ENCODE data around the gene FAM43B. TPM values are rescaled to one million over a fixed set of nuclear protein-coding genes. Genes with fewer than 3 reads are reported as not detected.
A peak's percentile ranks its signal among the peaks of the same experiment; 100 is the strongest.

The FAM43B gene
- total RNA-seq, 1 donor from 2014 or later: 0.08 TPM

DNA sequence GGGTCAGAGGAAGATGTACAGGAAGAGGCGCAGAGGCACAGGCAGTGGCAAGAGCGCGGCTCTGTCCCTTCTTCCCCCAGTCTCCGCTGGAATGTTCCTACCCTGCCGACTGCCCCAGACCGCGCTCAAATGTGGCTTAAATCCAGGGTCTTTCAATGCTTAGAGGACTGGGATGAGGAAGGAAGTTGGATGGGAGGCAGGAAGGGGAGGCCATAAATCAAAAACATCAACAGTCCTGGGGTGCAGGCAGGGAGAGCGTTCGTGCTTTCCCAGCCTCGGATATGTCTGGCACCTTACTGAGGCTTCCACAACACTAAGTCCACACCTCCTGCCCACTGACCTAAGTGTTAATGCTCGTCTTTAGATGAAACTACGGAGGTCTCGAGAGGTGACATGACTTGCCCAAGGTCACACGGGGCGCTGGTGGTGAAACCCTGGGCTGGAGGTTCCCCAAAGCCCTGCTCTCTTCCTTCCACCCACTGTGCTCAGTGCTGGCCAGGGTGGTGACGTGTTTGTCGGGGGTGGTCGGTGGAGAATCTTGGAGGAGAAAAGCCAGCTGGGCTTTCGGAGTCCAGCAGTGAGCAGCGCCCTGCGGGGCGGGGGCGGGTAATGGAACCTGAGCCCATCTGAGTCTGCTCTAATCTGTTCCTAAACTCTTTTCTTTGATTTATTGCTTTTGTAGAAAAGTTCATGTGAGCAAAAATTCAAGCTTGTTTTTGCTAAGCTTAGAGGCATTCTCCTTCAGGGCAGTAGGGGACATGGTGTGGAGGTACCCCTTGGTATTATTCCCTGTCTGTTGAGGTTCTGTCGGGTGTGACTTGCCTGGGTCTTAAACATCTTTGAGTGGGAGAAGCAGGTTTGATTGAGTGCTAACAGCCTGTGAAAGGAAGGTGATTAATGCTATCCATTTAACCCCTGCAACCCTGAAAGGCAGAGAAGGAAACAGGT, 37.2 kb downstream of the FAM43B start:
- DNase-seq (ENCODE audit: low read depth): no peak

DNA sequence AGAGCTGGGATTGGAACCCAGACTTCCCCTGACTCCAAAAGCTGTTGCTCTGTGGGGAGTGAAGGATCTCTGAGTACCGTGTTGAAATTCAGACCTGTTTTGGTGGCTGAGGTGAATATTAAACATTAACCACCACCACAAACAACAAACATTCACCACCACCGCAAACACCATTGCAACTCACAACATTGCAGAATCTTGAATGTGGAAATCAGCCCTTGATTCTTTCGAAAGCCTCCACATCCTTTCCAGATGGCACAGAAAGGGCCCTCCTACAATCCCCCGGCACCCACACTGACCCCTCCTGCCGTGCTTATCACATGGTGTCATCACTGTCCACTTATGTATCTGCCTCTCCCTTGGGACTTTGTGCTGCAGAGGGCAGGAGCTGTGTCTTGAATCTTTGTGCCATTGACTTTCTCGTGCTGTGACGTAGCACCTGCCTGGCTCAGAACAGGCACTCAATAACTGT, 38.0 kb downstream of the FAM43B start:
- no peak for DNase-seq (ENCODE audit: low read depth)

DNA sequence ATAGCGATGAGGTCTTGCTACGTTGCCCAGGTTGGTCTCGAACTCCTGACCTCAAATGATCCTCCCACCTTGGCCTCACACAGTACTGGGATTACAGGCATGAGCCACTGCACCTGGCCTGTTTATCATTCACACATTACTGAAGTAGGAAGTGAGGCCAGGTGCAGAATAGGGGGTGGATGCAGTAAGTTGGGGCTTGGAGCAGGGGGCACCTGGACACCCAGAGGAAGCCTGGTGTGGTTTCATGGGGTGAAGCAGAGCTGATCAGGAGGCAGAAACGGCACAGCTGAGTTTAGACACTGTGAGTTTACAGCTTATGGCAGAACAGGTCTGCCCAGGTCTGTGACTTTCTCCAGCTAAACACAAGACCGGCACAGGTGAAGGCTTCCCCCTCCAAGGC, 41.4 kb downstream of the FAM43B start:
- DNase-seq (ENCODE audit: low read depth): no peak

DNA sequence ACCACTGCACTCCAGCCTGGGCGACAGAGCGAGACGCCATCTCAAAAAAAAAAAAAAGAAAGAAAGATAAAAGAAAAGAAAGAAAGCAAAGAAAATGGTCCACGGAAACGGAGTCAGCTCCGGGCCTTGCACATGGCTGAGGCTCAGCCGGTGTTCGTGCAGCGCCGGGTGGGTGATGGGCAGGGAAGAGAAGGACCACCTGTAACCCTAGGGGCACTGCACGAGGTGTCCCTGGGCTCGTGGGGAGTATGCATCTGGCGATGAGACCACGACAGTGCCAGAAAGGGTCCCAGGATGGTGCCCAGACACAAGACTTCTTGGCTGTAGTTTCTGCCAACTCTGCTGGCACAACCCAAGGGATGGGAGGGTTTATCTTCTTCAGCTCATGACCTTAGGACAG, 42.4 kb downstream of the FAM43B start:
- DNase-seq (ENCODE audit: low read depth): no peak

DNA sequence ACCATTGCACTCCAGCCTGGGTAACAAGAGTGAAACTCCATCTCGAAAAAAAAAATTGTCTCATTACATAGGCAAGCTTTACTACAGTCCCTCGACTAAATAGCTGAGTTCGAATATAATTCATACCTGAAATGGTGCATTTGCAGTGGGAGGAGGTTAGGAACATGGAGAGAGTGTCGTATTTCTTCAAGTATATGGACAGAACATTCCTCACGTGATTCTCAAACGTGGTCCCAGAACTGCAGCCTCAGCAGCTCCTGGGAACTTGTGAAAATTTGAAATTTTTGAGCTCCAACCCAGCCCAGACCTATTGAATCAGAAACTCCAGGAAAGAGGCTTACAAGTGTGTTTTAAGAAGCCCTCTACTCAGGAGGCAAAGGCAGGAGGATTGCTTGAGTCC, 43.7 kb downstream of the FAM43B start:
- no peak for DNase-seq (ENCODE audit: low read depth)

DNA sequence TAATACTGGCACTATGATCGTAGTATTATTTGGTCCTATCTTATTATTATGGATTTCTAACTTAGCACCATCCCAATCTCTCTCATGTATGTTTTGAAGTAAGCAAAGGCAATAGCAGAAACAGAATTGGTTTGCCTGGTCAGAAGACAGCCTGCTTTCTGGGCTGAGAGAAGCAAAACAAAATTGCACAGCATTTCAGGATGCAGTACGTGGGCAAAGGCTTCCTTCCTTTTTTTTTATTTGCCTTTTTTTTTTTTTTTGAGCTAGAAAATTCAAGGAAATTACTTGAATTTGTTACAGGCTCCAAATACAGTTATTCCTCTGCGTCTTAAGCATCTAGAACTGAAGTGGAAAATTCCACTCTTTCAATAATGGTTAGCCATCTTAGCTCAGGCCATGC, 45.3 kb downstream of the FAM43B start:
- DNase-seq (ENCODE audit: low read depth): no peak

DNA sequence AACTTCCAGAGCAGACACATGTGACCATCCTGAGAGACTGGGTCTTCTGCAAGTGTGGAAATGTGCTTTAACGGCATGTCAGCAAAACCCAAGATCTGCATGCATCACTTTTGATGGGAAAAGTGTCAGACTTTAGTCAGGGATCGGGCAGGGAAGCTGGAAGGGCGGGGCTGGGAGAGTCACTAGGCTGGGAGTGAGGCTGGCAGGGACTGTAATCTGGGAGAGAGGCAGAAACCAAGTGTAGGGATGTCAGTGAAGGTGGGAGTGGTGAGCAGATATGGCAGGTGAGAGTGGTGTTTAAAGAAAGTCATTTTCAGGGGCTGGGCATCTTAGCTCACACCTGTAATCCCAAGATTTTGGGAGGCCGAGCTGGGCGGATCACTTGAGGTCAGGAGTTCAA, 47.8 kb downstream of the FAM43B start:
- no peak for DNase-seq (ENCODE audit: low read depth)

DNA sequence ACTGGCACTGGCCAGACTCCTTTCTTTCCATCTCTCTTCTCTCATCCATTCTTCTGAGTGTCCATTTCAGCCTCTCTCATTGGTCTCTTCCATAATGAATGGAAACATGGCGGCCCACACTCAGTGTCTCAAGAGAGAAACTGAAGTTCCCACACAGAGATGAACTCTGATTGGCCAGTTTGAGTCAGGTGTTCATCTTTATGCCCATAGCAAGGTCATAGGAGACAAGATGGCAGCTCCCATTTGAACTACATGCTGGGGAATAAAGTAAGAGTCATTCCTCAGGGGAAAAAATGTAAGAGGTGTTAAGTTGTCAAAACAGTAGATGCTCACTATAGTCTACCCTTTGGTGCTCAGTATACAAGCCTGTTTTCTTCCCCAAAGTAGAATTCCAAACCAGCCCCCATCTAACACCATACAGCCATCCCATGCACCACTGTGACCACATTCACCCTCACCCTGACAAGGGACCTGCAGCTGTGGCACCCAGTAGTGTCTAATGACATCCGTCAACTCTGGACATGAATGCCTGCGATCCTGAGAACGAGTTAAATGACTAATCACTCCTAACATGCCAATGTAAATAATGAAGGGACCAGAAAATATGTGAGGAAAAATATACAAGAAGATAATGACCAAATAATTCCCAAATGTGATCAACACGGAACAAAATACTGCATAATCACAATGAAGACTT, 48.9 kb downstream of the FAM43B start:
- DNase-seq (ENCODE audit: low read depth): no peak

DNA sequence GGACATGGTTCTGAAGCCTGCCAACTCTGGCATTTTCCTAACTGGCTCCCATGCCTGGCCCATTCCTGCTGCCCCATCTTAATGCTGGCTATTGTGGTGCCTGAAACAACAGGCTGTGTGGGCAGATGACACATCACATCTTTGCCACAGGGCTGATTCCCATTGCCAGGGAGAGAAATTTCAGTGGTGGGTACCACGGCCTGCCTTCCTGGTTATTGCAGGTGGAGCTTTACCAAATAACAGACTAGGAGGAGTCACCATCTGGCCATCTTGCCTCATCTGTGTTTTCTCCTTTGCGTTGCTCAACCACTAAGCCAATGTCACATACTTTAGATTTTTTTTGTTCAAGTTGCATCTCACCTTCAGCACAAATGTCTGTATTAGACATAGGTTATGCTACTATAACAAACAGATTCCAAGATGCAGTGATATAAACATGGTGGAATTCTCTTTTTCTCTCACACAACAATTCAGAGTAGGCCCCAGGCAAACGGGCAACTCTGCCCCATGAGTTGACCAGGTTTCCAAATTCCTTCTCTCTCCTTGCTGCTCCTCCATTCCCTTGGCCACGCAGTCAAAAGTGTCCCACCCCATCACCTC, 50.6 kb downstream of the FAM43B start:
- DNase-seq (ENCODE audit: low read depth): peak; percentile 51

DNA sequence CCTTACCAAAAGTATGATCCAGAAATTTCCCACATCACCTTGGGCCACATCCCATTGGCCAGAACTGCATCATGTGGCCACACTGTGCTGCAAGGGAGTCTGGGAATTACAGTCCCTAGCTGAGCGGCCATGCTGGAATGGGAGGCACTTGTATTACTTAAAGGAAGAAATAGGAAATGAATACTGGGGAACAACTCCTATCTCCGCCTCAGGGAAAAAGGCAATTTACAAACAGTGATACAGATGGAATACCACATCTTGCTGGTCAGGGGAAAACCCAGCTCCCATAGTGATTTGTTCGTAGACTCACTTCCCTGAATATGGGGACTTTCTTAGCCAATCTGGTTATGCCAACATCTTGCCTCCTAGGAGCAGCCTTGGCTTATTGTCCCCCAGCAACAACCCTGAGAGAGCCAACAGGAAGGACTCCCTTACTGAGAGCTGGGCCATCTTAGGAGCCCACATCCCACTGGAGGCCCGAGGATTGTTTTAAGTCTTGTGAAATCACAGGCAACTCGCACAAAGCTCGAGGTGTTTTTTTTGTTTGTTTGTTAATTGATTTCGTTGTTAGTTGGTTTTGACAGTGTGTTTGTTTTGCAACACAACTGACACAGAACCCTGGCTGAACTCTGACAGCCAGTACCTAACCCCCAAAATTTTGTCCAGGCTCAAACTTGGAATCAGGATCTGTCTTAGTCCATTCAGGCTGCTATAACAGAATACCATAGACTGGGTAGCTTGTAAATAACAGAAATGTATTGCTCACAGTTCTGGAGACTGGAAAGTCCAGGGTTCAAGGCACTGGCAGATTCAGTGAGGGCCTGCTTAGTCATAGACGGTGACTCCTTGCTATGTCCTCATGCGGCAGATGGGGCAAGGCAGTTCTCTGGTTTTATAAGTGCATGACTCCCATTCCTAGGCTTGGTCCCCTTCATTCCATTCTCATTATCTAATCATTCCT, 51.4 kb downstream of the FAM43B start:
- DNase-seq (ENCODE audit: low read depth): peak; percentile 66

Other genes starting within 250 kb of the FAM43B start
- gene CAMK2N1, start 66.4 kb upstream of the FAM43B start, total RNA-seq: 8.4 and 11.4 TPM in 2 replicates
- gene MUL1, start 44.4 kb upstream of the FAM43B start, total RNA-seq: 37.6 and 42.4 TPM in 2 replicates
- 0.16 TPM in 1 of 2 replicates, not detected in the other for gene CDA, start 36.5 kb downstream of the FAM43B start, total RNA-seq
- 115 and 127 TPM in 2 replicates for gene PINK1, start 80.9 kb downstream of the FAM43B start, total RNA-seq
- 184 and 204 TPM in 2 replicates for gene DDOST, start 108.8 kb downstream of the FAM43B start, total RNA-seq
- 0.10 and 0.19 TPM in 2 replicates for gene KIF17, start 165.4 kb downstream of the FAM43B start, total RNA-seq
- 0.47 and 1.5 TPM in 2 replicates for gene SH2D5, start 180.1 kb downstream of the FAM43B start, total RNA-seq
- gene HP1BP3, start 234.7 kb downstream of the FAM43B start, total RNA-seq: 137 and 155 TPM in 2 replicates

All from myocyte (in vitro differentiated cells).